SU-DHL-6 (cell line): ENCODE results near the gene DNM1.

Experiments
- CTCF ChIP-seq: fragments of 200-600 bp; sonication (generic); IDR thresholded peaks from one replicate; pipeline ENCODE4 v1.5.1; 2017; ENCODE audit warnings: antibody characterized with exemption, mild to moderate bottlenecking, low read length, moderate library complexity; ENCODE audit not compliant: insufficient read depth, poor library complexity, severe bottlenecking
- EZH2phosphoT487 ChIP-seq: fragments of 200-600 bp; sonication (generic), shearing (Covaris generic); conservative IDR thresholded peaks from 2 replicates; pipeline ENCODE4 v1.6.1; 2018; ENCODE audit warnings: mild to moderate bottlenecking, antibody characterized with exemption, low read length, moderate library complexity, mixed read lengths

GRCh38 chr9:128208946-128209669, 5.9 kb downstream of the DNM1 start:
- no peak for TF ChIP-seq CTCF
- TF ChIP-seq EZH2phosphoT487: no peak
